Melanocyte of skin (primary cell): Measurements from ENCODE around the gene INTS13. TPM values are rescaled to one million over a fixed set of nuclear protein-coding genes. Genes with fewer than 3 reads are reported as not detected.

Experiments used
- total RNA-seq, 2 donors: library from RNA; depleted of rRNA; stranded (reverse); fragments of >200 nt; gene quantifications; 2 replicates each; pipeline ENCODE4 v1.2.3, GENCODE V29; 2012

INTS13 gene, protein sequence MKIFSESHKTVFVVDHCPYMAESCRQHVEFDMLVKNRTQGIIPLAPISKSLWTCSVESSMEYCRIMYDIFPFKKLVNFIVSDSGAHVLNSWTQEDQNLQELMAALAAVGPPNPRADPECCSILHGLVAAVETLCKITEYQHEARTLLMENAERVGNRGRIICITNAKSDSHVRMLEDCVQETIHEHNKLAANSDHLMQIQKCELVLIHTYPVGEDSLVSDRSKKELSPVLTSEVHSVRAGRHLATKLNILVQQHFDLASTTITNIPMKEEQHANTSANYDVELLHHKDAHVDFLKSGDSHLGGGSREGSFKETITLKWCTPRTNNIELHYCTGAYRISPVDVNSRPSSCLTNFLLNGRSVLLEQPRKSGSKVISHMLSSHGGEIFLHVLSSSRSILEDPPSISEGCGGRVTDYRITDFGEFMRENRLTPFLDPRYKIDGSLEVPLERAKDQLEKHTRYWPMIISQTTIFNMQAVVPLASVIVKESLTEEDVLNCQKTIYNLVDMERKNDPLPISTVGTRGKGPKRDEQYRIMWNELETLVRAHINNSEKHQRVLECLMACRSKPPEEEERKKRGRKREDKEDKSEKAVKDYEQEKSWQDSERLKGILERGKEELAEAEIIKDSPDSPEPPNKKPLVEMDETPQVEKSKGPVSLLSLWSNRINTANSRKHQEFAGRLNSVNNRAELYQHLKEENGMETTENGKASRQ
- 10 to 100 TPM; 36.1 to 45.0 TPM for total RNA-seq

GRCh38 chr12:26937863-26938700 lies at the start of gene INTS13, which contains the start of gene FGFR1OP2:
Gene INTS13, minus strand, starts transcription at chr12:26937981. Its CDS starts 1,178 bp downstream, at chr12:26936803.
Gene FGFR1OP2, plus strand, starts transcription at chr12:26938470. Its CDS starts 15,689 bp downstream, at chr12:26954159.

Other genes starting within 250 kb of the INTS13 start
- gene ITPR2, start 104.8 kb downstream of the INTS13 start, total RNA-seq, result 10 to 100 TPM; 12.0 to 13.1 TPM
- 10 to 100 TPM; 41.0 to 43.0 TPM for gene FGFR1OP2, start 489 bp upstream of the INTS13 start, total RNA-seq
- 100 to 1,000 TPM; 189 to 190 TPM for gene TM7SF3, start 76.4 kb upstream of the INTS13 start, total RNA-seq
- gene MED21, start 84.6 kb upstream of the INTS13 start, total RNA-seq, result 10 to 100 TPM; 42.0 to 53.6 TPM
- not detected for gene C12orf71, start 144.6 kb upstream of the INTS13 start, total RNA-seq